Measurements from ENCODE around the gene RAI14.

Gene RAI14

GRCh38 chr5:34848230-34848629 is 192.1 kb downstream of the RAI14 start:
- no peak overlapping the region for H3K4me3 ChIP-seq (replicated peaks in 1 of 2; ENCODE audit: low read depth in 2 of 2, low read length in 2 of 2)
- no peak for DNase-seq (ENCODE audit: low read depth in 2 of 2)
- TF ChIP-seq CTCF (IDR thresholded peaks at IDR 0.05; ENCODE audit: low read depth, low read length): no peak

GRCh38 chr5:34849253-34849652 is 193.1 kb downstream of the RAI14 start:
- H3K4me3 ChIP-seq (replicated peaks in 1 of 2; ENCODE audit: low read depth in 2 of 2, low read length in 2 of 2): no peak overlapping the region
- DNase-seq (ENCODE audit: low read depth in 2 of 2): no peak
- no peak for TF ChIP-seq CTCF (IDR thresholded peaks at IDR 0.05; ENCODE audit: low read depth, low read length)

GRCh38 chr5:34854459-34855174 is 198.5 kb downstream of the RAI14 start:
- no peak for DNase-seq (ENCODE audit: low read depth in 2 of 2)
- H3K4me3 ChIP-seq (replicated peaks in 1 of 2; ENCODE audit: low read depth in 2 of 2, low read length in 2 of 2): no peak overlapping the region
- no peak for TF ChIP-seq CTCF (IDR thresholded peaks at IDR 0.05; ENCODE audit: low read depth, low read length)

- no peak for TF ChIP-seq CTCF (IDR thresholded peaks at IDR 0.05; ENCODE audit: low read depth, low read length)
- H3K4me3 ChIP-seq (replicated peaks in 1 of 2; ENCODE audit: low read depth in 2 of 2, low read length in 2 of 2): no peak overlapping the region
- peak in 1 of 2 donors; percentile 53 for DNase-seq (ENCODE audit: low read depth in 2 of 2)
These were observed 201.0 kb downstream of the RAI14 start for GRCh38 chr5:34857161-34857560.

- H3K4me3 ChIP-seq (replicated peaks in 1 of 2; ENCODE audit: low read depth in 2 of 2, low read length in 2 of 2): no peak overlapping the region
- DNase-seq (ENCODE audit: low read depth in 2 of 2): no peak
- no peak for TF ChIP-seq CTCF (IDR thresholded peaks at IDR 0.05; ENCODE audit: low read depth, low read length)
These were observed 201.8 kb downstream of the RAI14 start for GRCh38 chr5:34857894-34858293.

- H3K4me3 ChIP-seq (replicated peaks in 1 of 2; ENCODE audit: low read depth in 2 of 2, low read length in 2 of 2): no peak overlapping the region
- TF ChIP-seq CTCF (IDR thresholded peaks at IDR 0.05; ENCODE audit: low read depth, low read length): no peak
- peak; percentile 40 to 45 for DNase-seq (ENCODE audit: low read depth in 2 of 2)
These were observed 202.7 kb downstream of the RAI14 start for GRCh38 chr5:34858790-34859189.

- no peak overlapping the region for H3K4me3 ChIP-seq (replicated peaks in 1 of 2; ENCODE audit: low read depth in 2 of 2, low read length in 2 of 2)
- no peak for DNase-seq (ENCODE audit: low read depth in 2 of 2)
- no peak for TF ChIP-seq CTCF (IDR thresholded peaks at IDR 0.05; ENCODE audit: low read depth, low read length)
These were observed 203.1 kb downstream of the RAI14 start for GRCh38 chr5:34859253-34859652.

All from cardiac fibroblast (primary cell).